Spleen (tissue), 11 donors: ENCODE measurements around the gene TNFAIP3. TPM values are rescaled to one million over a fixed set of nuclear protein-coding genes. Genes with fewer than 3 reads are reported as not detected.

Experiments
- DNase-seq: peaks from one replicate; pipeline ENCODE4 v3.0.0-alpha.2; 2020
- H3K27ac ChIP-seq, 8 donors: fragments of 200-600 bp; sonication (generic) in 7 of 8; 1 replicate in 4 of 8; 2 replicates in 4 of 8; pipeline versions ENCODE4 v1.5.0 to v1.8.0; 2016 to 2021; ENCODE audit warnings: inconsistent platforms in 4 of 8, mild to moderate bottlenecking in 4 of 8, moderate library complexity in 1 of 8
- H3K27me3 ChIP-seq, 7 donors: fragments of 200-600 bp; sonication (generic) in 6 of 7; replicated peaks in 1 of 7; 1 replicate in 4 of 7; 2 replicates in 3 of 7; pipeline versions ENCODE4 v1.5.0 to v1.8.0; 2016 to 2021; ENCODE audit warnings: inconsistent platforms in 3 of 7, mild to moderate bottlenecking in 1 of 7
- H3K36me3 ChIP-seq, 6 donors: fragments of 200-600 bp; sonication (generic) in 5 of 6; 1 replicate in 4 of 6; 2 replicates in 2 of 6; pipeline versions ENCODE4 v1.5.0 to v1.8.0; 2016 to 2021; ENCODE audit warnings: inconsistent platforms in 2 of 6
- H3K4me1 ChIP-seq, 6 donors: fragments of 200-600 bp; sonication (generic) in 5 of 6; 1 replicate in 3 of 6; 2 replicates in 3 of 6; pipeline versions ENCODE4 v1.5.0 to v1.8.0; 2016 to 2021; ENCODE audit warnings: inconsistent platforms in 3 of 6
- H3K4me3 ChIP-seq, 8 donors: fragments of 200-600 bp; sonication (generic) in 7 of 8; 1 replicate in 4 of 8; 2 replicates in 4 of 8; pipeline versions ENCODE4 v1.5.0 to v1.8.0; 2016 to 2021; ENCODE audit warnings: inconsistent platforms in 4 of 8, mild to moderate bottlenecking in 4 of 8, moderate library complexity in 2 of 8
- H3K9me3 ChIP-seq, 8 donors: fragments of 200-600 bp; sonication (generic) in 7 of 8; 1 replicate in 4 of 8; 2 replicates in 4 of 8; pipeline versions ENCODE4 v1.5.0 to v1.8.0; 2016 to 2021; ENCODE audit warnings: inconsistent platforms in 4 of 8
- POLR2A ChIP-seq, 3 donors: fragments of 450-650 bp; IDR thresholded peaks; one replicate each; pipeline ENCODE4 v1.5.1; 2017; ENCODE audit warnings: antibody characterized with exemption in 3 of 3, mild to moderate bottlenecking in 1 of 3
- POLR2AphosphoS5 ChIP-seq, 3 donors: sonication (generic); formaldehyde crosslinking; IDR thresholded peaks; one replicate each; pipeline ENCODE4 v1.5.1; 2017; ENCODE audit warnings: antibody characterized with exemption in 3 of 3
- WGBS, 5 donors: extraction: QIAGEN DNeasy Blood & Tissue Kit in 3 of 5; methylation state at CpG; one replicate each; pipeline versions ENCODE4 v1.1.5 to v1.1.7; 2013 to 2018; 5-methylcytosine and 5-hydroxymethylcytosine counted together
- intact Hi-C: fragments of 100-400 bp; cut with DNase I; formaldehyde crosslinking; loops from one replicate; pipeline ENCODE4 v1.15.0; 2023; ENCODE audit warnings: low total_unique reads
- polyA plus RNA-seq, 3 donors: library from polyadenylated mRNA; stranded (reverse); fragments of 200-250 nt; gene quantifications; one replicate each; pipeline ENCODE4 v1.2.1, GENCODE V29; 2013
- total RNA-seq, 7 donors: library from RNA; depleted of rRNA in 3 of 7; stranded (reverse); fragments of >200 nt in 3 of 7; fragmentation: NEBNext Ultra II Directional in 4 of 7; extraction: Animal tissue kit (Norgen Biotek cat#: 25700) in 4 of 7; gene quantifications; one replicate each; pipeline versions ENCODE4 v1.1.0 to v1.2.1, GENCODE V29; 2016 to 2021
- TF ChIP-seq, protein P1 (sequence below), 11 experiments: fragments of 200-600 bp in 7 of 11; fragments of 450-650 bp in 4 of 11; sonication (generic) in 4 of 11; IDR thresholded peaks in 8 of 11; conservative IDR thresholded peaks in 3 of 11; 1 replicate in 7 of 11; 2 replicates in 4 of 11; pipeline versions ENCODE4 v1.4.0 to v1.8.0; 2016 to 2021; ENCODE audit warnings: antibody characterized with exemption in 11 of 11, inconsistent platforms in 4 of 11, mild to moderate bottlenecking in 1 of 11
- donor health status: healthy with polysubstance abuse.
- donor health status: DM: no; HTN: no; CAD: no; lungs with moderate emphysema.
- donor health status: DM: no; HTN: no; CAD: no.
- donor health status: Bipolar disorder and iron deficiency.
- donor health status: healthy.
- donor health status: DM: no; HTN: no; CAD: no.
- donor health status: DM: yes; HTN: yes; CAD: no.

The TNFAIP3 gene
- total and polyA plus RNA-seq, 10 donors, result 23.2 to 133 (median 51.7) TPM

DNA sequence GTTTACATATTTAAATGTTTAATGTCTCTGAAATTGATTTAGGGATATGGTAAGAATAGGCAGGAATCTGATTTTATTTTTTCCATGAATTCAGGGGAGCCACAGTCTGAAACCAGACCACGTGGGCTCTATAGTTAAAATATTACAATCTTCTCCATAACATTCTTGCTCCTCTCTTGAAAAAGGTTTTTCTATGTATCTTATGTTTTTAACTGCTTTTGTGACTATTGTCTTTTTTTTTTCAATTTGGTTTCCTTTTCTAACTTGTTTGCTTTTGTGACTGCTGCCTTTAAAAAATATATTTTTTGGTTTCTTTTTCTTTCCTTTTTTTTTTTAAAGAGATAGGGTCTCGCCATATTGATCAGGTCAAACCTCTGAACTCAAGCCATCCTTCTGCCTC, 40.1 kb downstream of the TNFAIP3 start:
- Histone ChIP-seq H3K27ac (no peak overlapping the region), H3K4me1 (peaks cover 0 to 53% (median 23%) of the 10 kb centered on the region in 6 donors), H3K27me3 (no peaks in the 10 kb centered on the region), H3K36me3 (no peaks in the 10 kb centered on the region), H3K4me3 (no peak overlapping the region), H3K9me3 (no peaks in the 10 kb centered on the region)
- TF ChIP-seq POLR2A (IDR thresholded peaks at IDR 0.05), result no peak
- TF ChIP-seq, protein P1, sequence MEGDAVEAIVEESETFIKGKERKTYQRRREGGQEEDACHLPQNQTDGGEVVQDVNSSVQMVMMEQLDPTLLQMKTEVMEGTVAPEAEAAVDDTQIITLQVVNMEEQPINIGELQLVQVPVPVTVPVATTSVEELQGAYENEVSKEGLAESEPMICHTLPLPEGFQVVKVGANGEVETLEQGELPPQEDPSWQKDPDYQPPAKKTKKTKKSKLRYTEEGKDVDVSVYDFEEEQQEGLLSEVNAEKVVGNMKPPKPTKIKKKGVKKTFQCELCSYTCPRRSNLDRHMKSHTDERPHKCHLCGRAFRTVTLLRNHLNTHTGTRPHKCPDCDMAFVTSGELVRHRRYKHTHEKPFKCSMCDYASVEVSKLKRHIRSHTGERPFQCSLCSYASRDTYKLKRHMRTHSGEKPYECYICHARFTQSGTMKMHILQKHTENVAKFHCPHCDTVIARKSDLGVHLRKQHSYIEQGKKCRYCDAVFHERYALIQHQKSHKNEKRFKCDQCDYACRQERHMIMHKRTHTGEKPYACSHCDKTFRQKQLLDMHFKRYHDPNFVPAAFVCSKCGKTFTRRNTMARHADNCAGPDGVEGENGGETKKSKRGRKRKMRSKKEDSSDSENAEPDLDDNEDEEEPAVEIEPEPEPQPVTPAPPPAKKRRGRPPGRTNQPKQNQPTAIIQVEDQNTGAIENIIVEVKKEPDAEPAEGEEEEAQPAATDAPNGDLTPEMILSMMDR (IDR thresholded peaks at IDR 0.05 in 8 of 11, conservative IDR thresholded peaks at IDR 0.05 in 3 of 11), result no peak
- TF ChIP-seq POLR2AphosphoS5 (IDR thresholded peaks at IDR 0.05), result no peak
- no peak for DNase-seq
- intact Hi-C loops, result no loop called here
- 72 to 88% (median 79%) methylated on average over 2 of the region's 2 CpGs for WGBS, 5 donors

DNA sequence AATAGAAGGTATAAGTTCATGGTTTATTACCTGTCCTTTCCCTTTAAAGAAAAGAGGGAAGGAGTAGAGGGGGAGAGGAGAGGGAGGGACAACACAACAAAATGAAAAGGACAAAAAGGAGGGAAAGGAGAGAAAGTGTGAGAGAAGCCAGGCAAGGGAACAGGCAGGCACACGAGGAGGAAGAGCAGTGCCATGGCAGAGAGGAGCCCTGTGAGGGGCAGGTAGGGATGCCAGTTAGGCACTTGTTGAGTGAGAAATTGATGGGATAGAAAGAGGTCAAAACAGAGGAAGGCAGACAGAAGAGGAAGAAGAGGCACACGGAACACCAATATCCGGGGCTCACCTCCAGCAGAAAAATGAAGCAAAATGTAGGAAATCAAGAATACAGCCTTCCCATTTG, 42.5 kb downstream of the TNFAIP3 start:
- WGBS, 5 donors, result 70 to 85% (median 76%) methylated on average over 3 of the region's 3 CpGs
- no peak for DNase-seq
- Histone ChIP-seq H3K36me3 (no peaks in the 10 kb centered on the region), H3K27ac (no peak overlapping the region), H3K27me3 (no peaks in the 10 kb centered on the region), H3K9me3 (peaks cover 0 to 13% (median 9%) of the 10 kb centered on the region in 8 donors), H3K4me1 (peaks cover 0 to 51% (median 23%) of the 10 kb centered on the region in 6 donors), H3K4me3 (no peak overlapping the region)
- intact Hi-C loops, result no loop called here
- TF ChIP-seq POLR2AphosphoS5 (IDR thresholded peaks at IDR 0.05) (no peak), POLR2A (IDR thresholded peaks at IDR 0.05) (no peak)
- TF ChIP-seq, protein P1 (IDR thresholded peaks at IDR 0.05 in 8 of 11, conservative IDR thresholded peaks at IDR 0.05 in 3 of 11), result no peak

DNA sequence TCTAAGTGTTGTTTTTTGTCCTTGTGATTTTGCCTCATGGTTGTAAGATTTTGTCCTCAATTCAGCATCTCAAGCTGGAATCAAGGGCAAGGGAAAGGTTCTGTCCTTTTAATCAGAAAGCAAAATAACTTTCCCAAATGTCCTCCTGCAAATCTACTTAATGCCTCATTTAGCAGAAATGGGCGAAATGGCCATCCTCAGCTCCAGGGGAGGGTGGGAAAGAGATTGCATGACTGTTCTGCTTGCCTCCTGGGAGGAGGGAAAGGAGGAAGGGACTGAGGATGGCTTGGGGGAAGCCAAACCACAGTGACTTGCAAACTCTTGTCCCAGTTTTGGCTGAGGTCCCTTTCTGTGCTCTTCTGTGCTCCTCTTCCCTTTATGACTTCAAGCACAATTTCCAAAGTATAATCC, 43.4 kb downstream of the TNFAIP3 start:
- TF ChIP-seq, protein P1 (IDR thresholded peaks at IDR 0.05 in 8 of 11, conservative IDR thresholded peaks at IDR 0.05 in 3 of 11), result no peak
- TF ChIP-seq POLR2A (IDR thresholded peaks at IDR 0.05) (no peak), POLR2AphosphoS5 (IDR thresholded peaks at IDR 0.05) (no peak)
- Histone ChIP-seq H3K4me3 (no peak overlapping the region), H3K9me3 (peaks cover 0 to 13% (median 9%) of the 10 kb centered on the region in 8 donors), H3K27me3 (no peaks in the 10 kb centered on the region), H3K4me1 (peaks cover 0 to 42% (median 21%) of the 10 kb centered on the region in 6 donors), H3K36me3 (no peaks in the 10 kb centered on the region), H3K27ac (peak overlapping the region in 3 of 8 donors; percentile 6 to 56 (median 13))
- intact Hi-C loops, result no loop called here
- WGBS, 5 donors, result 23 to 77% (median 56%) methylated on average over 1 of the region's 1 CpG
- no peak for DNase-seq

DNA sequence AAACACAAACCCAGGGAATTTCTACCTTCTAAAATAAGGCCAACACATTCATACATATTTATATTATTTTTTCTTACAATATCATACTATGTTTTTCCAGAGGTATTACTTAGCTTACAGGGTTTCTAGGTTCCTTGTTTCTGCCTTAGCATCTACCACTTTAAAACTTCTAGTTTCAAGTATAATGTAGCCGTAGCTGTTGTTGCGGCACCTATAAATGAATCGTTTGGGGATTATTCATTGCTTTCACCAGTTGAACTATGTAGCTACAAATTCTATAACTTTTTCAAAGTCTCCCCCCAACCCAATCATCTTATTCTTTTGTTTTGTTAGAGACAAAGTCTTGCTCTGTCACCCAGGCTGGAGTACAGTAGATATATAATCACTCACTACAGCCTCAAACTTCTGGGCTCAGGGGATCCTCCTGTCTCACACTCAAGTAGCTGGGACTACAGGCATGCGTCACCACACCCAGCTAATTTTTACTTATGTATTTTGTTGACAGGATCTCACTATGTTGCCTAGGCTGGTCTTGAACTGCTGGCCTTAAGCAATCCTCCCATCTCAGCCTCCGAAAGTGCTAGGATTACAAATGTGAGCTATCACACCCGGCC, 43.9 kb downstream of the TNFAIP3 start:
- WGBS, 5 donors, result 68 to 76% (median 72%) methylated on average over 6 of the region's 6 CpGs
- peak overlapping the region in 3 of 8 donors; percentile 6 to 56 (median 13) for H3K27ac ChIP-seq
- intact Hi-C loops, result no loop called here

More for the DNA sequence above, 43.9 kb downstream of the TNFAIP3 start:
- Histone ChIP-seq H3K27me3 (no peaks in the 10 kb centered on the region), H3K4me1 (peaks cover 0 to 39% (median 21%) of the 10 kb centered on the region in 6 donors), H3K4me3 (no peak overlapping the region), H3K36me3 (no peaks in the 10 kb centered on the region), H3K9me3 (peaks cover 0 to 13% (median 9%) of the 10 kb centered on the region in 8 donors)
- TF ChIP-seq, protein P1 (IDR thresholded peaks at IDR 0.05 in 8 of 11, conservative IDR thresholded peaks at IDR 0.05 in 3 of 11), result no peak
- TF ChIP-seq POLR2A (IDR thresholded peaks at IDR 0.05) (no peak), POLR2AphosphoS5 (IDR thresholded peaks at IDR 0.05) (no peak)
- no peak for DNase-seq
